ENCODE data around the gene CD40.

DNA sequence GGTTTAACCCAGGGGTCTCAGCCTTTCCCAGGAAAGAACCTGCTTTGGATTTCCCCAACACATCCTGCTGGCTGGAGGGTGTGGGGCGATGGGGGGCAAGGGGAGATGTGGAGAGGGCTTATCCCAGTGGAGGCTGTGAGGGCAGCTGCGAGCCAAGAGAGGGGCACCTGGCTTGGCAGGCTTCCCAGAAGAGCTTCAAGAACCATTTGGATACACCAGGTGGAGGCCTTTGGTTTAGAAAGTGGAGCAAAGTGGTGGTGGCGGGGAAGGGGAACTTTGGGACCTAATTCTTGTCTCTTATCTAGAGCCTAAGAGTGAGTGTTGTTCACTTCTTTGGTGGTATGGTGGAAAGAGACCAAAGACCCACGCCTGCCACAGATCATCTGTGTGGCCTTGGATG is 12.4 kb downstream of the CD40 start:
- TF ChIP-seq, protein P1, sequence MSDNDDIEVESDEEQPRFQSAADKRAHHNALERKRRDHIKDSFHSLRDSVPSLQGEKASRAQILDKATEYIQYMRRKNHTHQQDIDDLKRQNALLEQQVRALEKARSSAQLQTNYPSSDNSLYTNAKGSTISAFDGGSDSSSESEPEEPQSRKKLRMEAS (IDR thresholded peaks at IDR 0.05): no peak
- no peak for TF ChIP-seq CEBPB (IDR thresholded peaks at IDR 0.05)
- TF ChIP-seq EP300 (IDR thresholded peaks at IDR 0.05; ENCODE audit: borderline replicate concordance): no peak
- TF ChIP-seq TCF12 (IDR thresholded peaks at IDR 0.05; ENCODE audit: low read depth): no peak
- TF ChIP-seq, protein P2, sequence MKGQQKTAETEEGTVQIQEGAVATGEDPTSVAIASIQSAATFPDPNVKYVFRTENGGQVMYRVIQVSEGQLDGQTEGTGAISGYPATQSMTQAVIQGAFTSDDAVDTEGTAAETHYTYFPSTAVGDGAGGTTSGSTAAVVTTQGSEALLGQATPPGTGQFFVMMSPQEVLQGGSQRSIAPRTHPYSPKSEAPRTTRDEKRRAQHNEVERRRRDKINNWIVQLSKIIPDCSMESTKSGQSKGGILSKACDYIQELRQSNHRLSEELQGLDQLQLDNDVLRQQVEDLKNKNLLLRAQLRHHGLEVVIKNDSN (IDR thresholded peaks at IDR 0.05): no peak
- TF ChIP-seq RAD21 (IDR thresholded peaks at IDR 0.05; ENCODE audit: low read depth): no peak
- TF ChIP-seq TEAD4 (IDR thresholded peaks at IDR 0.05): no peak
- TF ChIP-seq NFIC (IDR thresholded peaks at IDR 0.05): no peak
- no peak for TF ChIP-seq TAF1 (IDR thresholded peaks at IDR 0.05; ENCODE audit: low read depth)
- TF ChIP-seq YY1 (IDR thresholded peaks at IDR 0.05; ENCODE audit: low read depth): no peak

All from Ishikawa (cell line).